ENCODE measurements around the gene EPC1.
"Not testable (repeated sequence)": the region's sequence is repeated elsewhere in the genome, so short reads cannot be mapped to it uniquely, and the experiment has no call there.

EPC1 gene

GRCh38 chr10:32232378-32232777 is 114.6 kb downstream of the EPC1 start:
- H3K4me1 ChIP-seq (ENCODE audit: insufficient read depth, low read length, poor library complexity, severe bottlenecking): no peaks in the 10 kb centered on the region
- no peaks in the 10 kb centered on the region for H3K27me3 ChIP-seq (ENCODE audit: insufficient read depth, low read length, poor library complexity, severe bottlenecking)
- no peaks in the 10 kb centered on the region for H3K36me3 ChIP-seq (ENCODE audit: insufficient read depth, low read length)
- no peak overlapping the region for H3K9ac ChIP-seq (ENCODE audit: low read depth, low read length, poor library complexity, severe bottlenecking)
- H3K9me2 ChIP-seq (replicated peaks; ENCODE audit: low read depth, low read length): no peaks in the 10 kb centered on the region
- TF ChIP-seq CTCF (conservative IDR thresholded peaks at IDR 0.05; ENCODE audit: low read length) (no peak), EZH2phosphoT487 (IDR thresholded peaks at IDR 0.05; ENCODE audit: borderline replicate concordance) (no peak)
- H3F3A ChIP-seq (ENCODE audit: low read depth): no peaks in the 10 kb centered on the region
- no peaks in the 10 kb centered on the region for H4K20me1 ChIP-seq (ENCODE audit: insufficient read depth, low read length, poor library complexity, severe bottlenecking)
- H3K79me2 ChIP-seq (ENCODE audit: insufficient read depth, low read length): no peaks in the 10 kb centered on the region
- H2AFZ ChIP-seq (ENCODE audit: low read length): no peak overlapping the region
- no peaks in the 10 kb centered on the region for H3K9me3 ChIP-seq (ENCODE audit: insufficient read depth, low read depth, low read length)
- H3K4me2 ChIP-seq (ENCODE audit: low read depth, low read length, poor library complexity, severe bottlenecking): no peak overlapping the region
- no peak overlapping the region for H3K4me3 ChIP-seq (ENCODE audit: low read length, poor library complexity, severe bottlenecking)

GRCh38 chr10:32229788-32230187 is 117.2 kb downstream of the EPC1 start:
- not testable (repeated sequence) for H3K36me3 ChIP-seq (ENCODE audit: insufficient read depth, low read length); H2AFZ ChIP-seq (ENCODE audit: low read length); H3K27me3 ChIP-seq (ENCODE audit: insufficient read depth, low read length, poor library complexity, severe bottlenecking); H3K4me2 ChIP-seq (ENCODE audit: low read depth, low read length, poor library complexity, severe bottlenecking); H3K79me2 ChIP-seq (ENCODE audit: insufficient read depth, low read length); H3F3A ChIP-seq (ENCODE audit: low read depth); H3K4me3 ChIP-seq (ENCODE audit: low read length, poor library complexity, severe bottlenecking); H3K4me1 ChIP-seq (ENCODE audit: insufficient read depth, low read length, poor library complexity, severe bottlenecking); H3K9me3 ChIP-seq (ENCODE audit: insufficient read depth, low read depth, low read length); H4K20me1 ChIP-seq (ENCODE audit: insufficient read depth, low read length, poor library complexity, severe bottlenecking); H3K9me2 ChIP-seq (replicated peaks; ENCODE audit: low read depth, low read length); H3K9ac ChIP-seq (ENCODE audit: low read depth, low read length, poor library complexity, severe bottlenecking)

GRCh38 chr10:32229170-32229569 is 117.8 kb downstream of the EPC1 start:
- Histone ChIP-seq H3K9ac (ENCODE audit: low read depth, low read length, poor library complexity, severe bottlenecking) (no peak overlapping the region), H2AFZ (ENCODE audit: low read length) (no peak overlapping the region), H3K9me2 (replicated peaks; ENCODE audit: low read depth, low read length) (no peaks in the 10 kb centered on the region), H3K4me3 (ENCODE audit: low read length, poor library complexity, severe bottlenecking) (no peak overlapping the region), H3K79me2 (ENCODE audit: insufficient read depth, low read length) (no peaks in the 10 kb centered on the region), H4K20me1 (ENCODE audit: insufficient read depth, low read length, poor library complexity, severe bottlenecking) (no peaks in the 10 kb centered on the region), H3K9me3 (ENCODE audit: insufficient read depth, low read depth, low read length) (no peaks in the 10 kb centered on the region), H3K27me3 (ENCODE audit: insufficient read depth, low read length, poor library complexity, severe bottlenecking) (no peaks in the 10 kb centered on the region), H3K4me1 (ENCODE audit: insufficient read depth, low read length, poor library complexity, severe bottlenecking) (no peaks in the 10 kb centered on the region), H3K4me2 (ENCODE audit: low read depth, low read length, poor library complexity, severe bottlenecking) (no peak overlapping the region), H3K36me3 (ENCODE audit: insufficient read depth, low read length) (no peaks in the 10 kb centered on the region), H3F3A (ENCODE audit: low read depth) (no peaks in the 10 kb centered on the region)
- TF ChIP-seq EZH2phosphoT487 (IDR thresholded peaks at IDR 0.05; ENCODE audit: borderline replicate concordance) (no peak), CTCF (conservative IDR thresholded peaks at IDR 0.05; ENCODE audit: low read length) (no peak)

GRCh38 chr10:32227802-32228201 is 119.2 kb downstream of the EPC1 start:
- no peaks in the 10 kb centered on the region for H3K9me2 ChIP-seq (replicated peaks; ENCODE audit: low read depth, low read length)

More at GRCh38 chr10:32227802-32228201, 119.2 kb downstream of the EPC1 start:
- Histone ChIP-seq H3F3A (ENCODE audit: low read depth) (no peaks in the 10 kb centered on the region), H3K27me3 (ENCODE audit: insufficient read depth, low read length, poor library complexity, severe bottlenecking) (no peaks in the 10 kb centered on the region), H3K36me3 (ENCODE audit: insufficient read depth, low read length) (no peaks in the 10 kb centered on the region), H3K9ac (ENCODE audit: low read depth, low read length, poor library complexity, severe bottlenecking) (no peak overlapping the region), H4K20me1 (ENCODE audit: insufficient read depth, low read length, poor library complexity, severe bottlenecking) (no peaks in the 10 kb centered on the region), H3K4me3 (ENCODE audit: low read length, poor library complexity, severe bottlenecking) (no peak overlapping the region), H3K9me3 (ENCODE audit: insufficient read depth, low read depth, low read length) (no peaks in the 10 kb centered on the region), H3K4me1 (ENCODE audit: insufficient read depth, low read length, poor library complexity, severe bottlenecking) (no peaks in the 10 kb centered on the region), H3K79me2 (ENCODE audit: insufficient read depth, low read length) (no peaks in the 10 kb centered on the region), H2AFZ (ENCODE audit: low read length) (no peak overlapping the region), H3K4me2 (ENCODE audit: low read depth, low read length, poor library complexity, severe bottlenecking) (no peak overlapping the region)
- TF ChIP-seq CTCF (conservative IDR thresholded peaks at IDR 0.05; ENCODE audit: low read length) (no peak), EZH2phosphoT487 (IDR thresholded peaks at IDR 0.05; ENCODE audit: borderline replicate concordance) (no peak)

All from Loucy (cell line).